ENCODE measurements around the gene RAB4A. TPM values are rescaled to one million over a fixed set of nuclear protein-coding genes. Genes with fewer than 3 reads are reported as not detected.

Gene RAB4A
- total RNA-seq, 1 experiment from 2014 or later = 66.7 TPM

GRCh38 chr1:229234870-229235472 is 35.9 kb upstream of the RAB4A start:
- Mint-ChIP-seq H3K4me1 (peaks cover 64 to 66% of the 10 kb centered on the region in 2 experiments), H3K27ac (peak overlapping the region in 2 of 3 experiments; percentile 31 to 74; a peak in 3 of 7 replicates), H3K27me3 (ENCODE audit: low read depth) (no peaks in the 10 kb centered on the region; the same call in 1 of the 2 replicates), H3K4me3 (no peak overlapping the region), H3K36me3 (ENCODE audit: insufficient read depth in 1 of 3, low read depth in 3 of 3) (peaks cover 2 to 6% (median 2%) of the 10 kb centered on the region in 3 experiments; a peak in 3 of 7 replicates), H3K9me3 (peaks cover 0 to 5% of the 10 kb centered on the region in 2 experiments; a peak in 4 of 5 replicates)
- Histone ChIP-seq H3K4me1 (ENCODE audit: insufficient read depth, low read length) (peaks cover 25% of the 10 kb centered on the region), H2BK12ac (ENCODE audit: insufficient read length, low read depth, low read length) (no peak overlapping the region), H2BK5ac (ENCODE audit: insufficient read length, low read length) (no peak overlapping the region), H3K4me2 (ENCODE audit: insufficient read depth, insufficient read length, low read length) (no peak overlapping the region), H3K14ac (ENCODE audit: insufficient read depth, low read length) (no peak overlapping the region), H3K27me3 (ENCODE audit: insufficient read depth, low read length) (no peaks in the 10 kb centered on the region), H3T11ph (ENCODE audit: low read length) (no peak overlapping the region), H4K91ac (ENCODE audit: insufficient read length, low read depth, low read length) (no peak overlapping the region), H2BK20ac (ENCODE audit: low read depth, low read length, poor library complexity, severe bottlenecking) (no peak overlapping the region), H3K9me3 (ENCODE audit: control insufficient read depth, low read depth, low read length) (no peaks in the 10 kb centered on the region), H2BK120ac (ENCODE audit: low read depth, low read length, poor library complexity, severe bottlenecking) (no peak overlapping the region), H3K9ac (ENCODE audit: extremely low read depth, insufficient read length, low read length) (no peak overlapping the region), H2BK15ac (ENCODE audit: low read depth, low read length) (no peak overlapping the region), H3K18ac (ENCODE audit: insufficient read length, low read depth, low read length) (no peak overlapping the region), H4K20me1 (ENCODE audit: control insufficient read depth, insufficient read depth, insufficient read length) (no peaks in the 10 kb centered on the region), H4K5ac (ENCODE audit: insufficient read length, low read depth, low read length) (no peak overlapping the region), H2AFZ (ENCODE audit: low read length) (peak overlapping the region; percentile 40), H3K56ac (ENCODE audit: insufficient read length, low read depth, low read length) (no peak overlapping the region), H3K79me2 (ENCODE audit: insufficient read depth, low read length) (no peaks in the 10 kb centered on the region), H3K79me1 (ENCODE audit: insufficient read depth, low read depth, low read length, poor library complexity, severe bottlenecking) (no peaks in the 10 kb centered on the region), H3K23ac (ENCODE audit: insufficient read length, low read depth, low read length) (no peak overlapping the region), H3K4ac (ENCODE audit: low read depth, low read length) (no peak overlapping the region), H3K23me2 (ENCODE audit: insufficient read length, low read depth, low read length, poor library complexity, severe bottlenecking) (no peaks in the 10 kb centered on the region), H2AK5ac (ENCODE audit: insufficient read length, low read length) (no peak overlapping the region), H4K8ac (replicated peaks; ENCODE audit: insufficient read length, low read depth, low read length) (no peak overlapping the region), H3K27ac (ENCODE audit: insufficient read length, low read depth, low read length) (no peak overlapping the region)
- no peak for DNase-seq
- no CpG with 5 or more reads among the region's 13 CpGs for WGBS (ENCODE audit: extremely low coverage, insufficient read length, low lambda C conversion rate)
- TF ChIP-seq, protein P1, sequence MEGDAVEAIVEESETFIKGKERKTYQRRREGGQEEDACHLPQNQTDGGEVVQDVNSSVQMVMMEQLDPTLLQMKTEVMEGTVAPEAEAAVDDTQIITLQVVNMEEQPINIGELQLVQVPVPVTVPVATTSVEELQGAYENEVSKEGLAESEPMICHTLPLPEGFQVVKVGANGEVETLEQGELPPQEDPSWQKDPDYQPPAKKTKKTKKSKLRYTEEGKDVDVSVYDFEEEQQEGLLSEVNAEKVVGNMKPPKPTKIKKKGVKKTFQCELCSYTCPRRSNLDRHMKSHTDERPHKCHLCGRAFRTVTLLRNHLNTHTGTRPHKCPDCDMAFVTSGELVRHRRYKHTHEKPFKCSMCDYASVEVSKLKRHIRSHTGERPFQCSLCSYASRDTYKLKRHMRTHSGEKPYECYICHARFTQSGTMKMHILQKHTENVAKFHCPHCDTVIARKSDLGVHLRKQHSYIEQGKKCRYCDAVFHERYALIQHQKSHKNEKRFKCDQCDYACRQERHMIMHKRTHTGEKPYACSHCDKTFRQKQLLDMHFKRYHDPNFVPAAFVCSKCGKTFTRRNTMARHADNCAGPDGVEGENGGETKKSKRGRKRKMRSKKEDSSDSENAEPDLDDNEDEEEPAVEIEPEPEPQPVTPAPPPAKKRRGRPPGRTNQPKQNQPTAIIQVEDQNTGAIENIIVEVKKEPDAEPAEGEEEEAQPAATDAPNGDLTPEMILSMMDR (conservative IDR thresholded peaks at IDR 0.05) = no peak
